HepG2 (cell line): ENCODE results near the gene IL2RA. TPM values are rescaled to one million over a fixed set of nuclear protein-coding genes. Genes with fewer than 3 reads are reported as not detected.

Experiments
- ATAC-seq: fragments of 200-7000 bp; cut with Tn5 transposase; 3 replicates; pipeline ENCODE4 v1.9.1; 2020; ENCODE audit warnings: mild to moderate bottlenecking, moderate library complexity
- BruUV-seq: library from RNA; stranded (reverse); fragments of 400-500 nt; replicated peaks from 2 replicates; lab custom pipeline; 2021; lab: Mats Ljungman, UMichigan
- CTCF ChIA-PET: fragments of 300-600 bp; formaldehyde crosslinking; extraction: SDS; loops from one replicate; lab custom pipeline; 2021; ENCODE audit warnings: low total read pairs, inconsistent platforms, low intra/inter-chr PET ratio; lab: Yijun Ruan, JAX
- POLR2A ChIA-PET: fragments of 350-600 bp; sonication (Branson Sonifier 250); formaldehyde crosslinking; loops from one replicate; lab custom pipeline; 2020; ENCODE audit warnings: antibody characterized with exemption, inconsistent platforms; lab: Yijun Ruan, JAX
- DNase-seq: peaks from one replicate; pipeline ENCODE4 v3.0.0-alpha.2; 2015; ENCODE audit warnings: low spot score
- FAIRE-seq: peaks from 3 replicates; lab custom pipeline; 2011; peaks lifted over from hg19 to GRCh38; lab: Jason Lieb, UNC
- H2AFZ ChIP-seq: one replicate; pipeline ENCODE4 v1.6.1; 2011; ENCODE audit warnings: low read length, inconsistent platforms
- H3K27ac ChIP-seq: fragments of 300-600 bp; 3 replicates; pipeline ENCODE4 v1.8.0; 2011; ENCODE audit warnings: mixed run types, mild to moderate bottlenecking, mixed read lengths, low read length, inconsistent platforms; ENCODE audit not compliant: insufficient read depth; ENCODE audit errors: extremely low read length
- H3K27me3 ChIP-seq, 2 experiments: fragments of 200-600 bp in 1 of 2; 2 replicates in 1 of 2; 3 replicates in 1 of 2; pipeline versions ENCODE4 v1.6.0 to v1.8.0; 2011; ENCODE audit warnings: low read length in 2 of 2, mild to moderate bottlenecking in 2 of 2, moderate library complexity in 2 of 2, inconsistent platforms in 1 of 2; ENCODE audit not compliant: insufficient read depth in 2 of 2, control insufficient read depth in 1 of 2
- H3K36me3 ChIP-seq, 2 experiments: fragments of 200-600 bp in 1 of 2; replicated peaks in 1 of 2; 2 replicates in 1 of 2; 3 replicates in 1 of 2; pipeline versions ENCODE4 v1.5.1 to v1.8.0; 2011; ENCODE audit warnings: low read length in 2 of 2, inconsistent platforms in 1 of 2; ENCODE audit not compliant: insufficient read depth in 2 of 2, control insufficient read depth in 1 of 2
- H3K4me1 ChIP-seq: 2 replicates; pipeline ENCODE4 v1.5.1; 2012; ENCODE audit warnings: low read length, inconsistent platforms; ENCODE audit not compliant: insufficient read depth
- H3K4me2 ChIP-seq: 2 replicates; pipeline ENCODE4 v1.6.0; 2011; ENCODE audit warnings: low read depth, low read length, inconsistent platforms
- H3K4me3 ChIP-seq, 3 experiments: fragments of 200-600 bp in 1 of 3; sonication (generic), shearing (Covaris generic) in 1 of 3; replicated peaks in 1 of 3; 2 replicates each; pipeline ENCODE4 v1.5.1; 2011 to 2016; ENCODE audit warnings: low read length in 3 of 3, inconsistent platforms in 2 of 3, low read depth in 2 of 3, mild to moderate bottlenecking in 2 of 3, control low read depth in 1 of 3, mixed read lengths in 1 of 3; ENCODE audit not compliant: insufficient read depth in 1 of 3
- H3K79me2 ChIP-seq: one replicate; pipeline ENCODE4 v1.6.1; 2011; ENCODE audit warnings: low read length, inconsistent platforms; ENCODE audit not compliant: insufficient read depth
- H3K9ac ChIP-seq: 2 replicates; pipeline ENCODE4 v1.6.0; 2011; ENCODE audit warnings: mild to moderate bottlenecking, low read depth, low read length, inconsistent platforms; ENCODE audit not compliant: insufficient read depth
- H3K9me3 ChIP-seq: 2 replicates; pipeline ENCODE4 v1.5.1; 2012; ENCODE audit warnings: mild to moderate bottlenecking, low read length
- H4K20me1 ChIP-seq: 2 replicates; pipeline ENCODE4 v1.6.0; 2011; ENCODE audit warnings: inconsistent platforms, mild to moderate bottlenecking, low read length, moderate library complexity; ENCODE audit not compliant: insufficient read depth
- BRF2 ChIP-seq: sonication (generic); formaldehyde crosslinking; IDR thresholded peaks from 2 replicates; pipeline ENCODE4 v1.8.1; 2022; ENCODE audit warnings: mild to moderate bottlenecking, missing genetic modification reagents
- CEBPB ChIP-seq: IDR thresholded peaks from 2 replicates; pipeline ENCODE4 v1.6.1; 2011; ENCODE audit warnings: low read depth, low read length, improper control_type of control experiment, borderline replicate concordance
- CENPBD1 ChIP-seq: sonication (generic); formaldehyde crosslinking; IDR thresholded peaks from 2 replicates; pipeline ENCODE4 v1.8.0; 2022; ENCODE audit warnings: missing genetic modification reagents, low read depth, mild to moderate bottlenecking, borderline replicate concordance
- IKZF4 ChIP-seq: sonication (generic); formaldehyde crosslinking; IDR thresholded peaks from 2 replicates; pipeline ENCODE4 v1.5.1; 2020; ENCODE audit warnings: borderline replicate concordance, mild to moderate bottlenecking, low read depth, missing genetic modification reagents; ENCODE audit errors: not compliant biosample characterization
- MATR3 ChIP-seq: sonication (generic); formaldehyde crosslinking; IDR thresholded peaks from 2 replicates; pipeline ENCODE4 v1.4.0; 2020; ENCODE audit warnings: missing genetic modification reagents
- MIER3 ChIP-seq: IDR thresholded peaks from 2 replicates; pipeline ENCODE4 v1.6.1; 2016; ENCODE audit warnings: missing compliant biosample characterization, borderline replicate concordance
- MLX ChIP-seq: IDR thresholded peaks from 2 replicates; pipeline ENCODE4 v1.6.1; 2016
- MYC ChIP-seq: sonication (generic); formaldehyde crosslinking; IDR thresholded peaks from 2 replicates; pipeline ENCODE4 v1.9.0; 2021; ENCODE audit warnings: missing genetic modification reagents, borderline replicate concordance
- NR1H2 ChIP-seq: sonication (generic); formaldehyde crosslinking; IDR thresholded peaks from 2 replicates; pipeline ENCODE4 v1.8.1; 2022; ENCODE audit warnings: low read depth, missing genetic modification reagents, borderline replicate concordance
- PBX2 ChIP-seq: IDR thresholded peaks from 2 replicates; pipeline ENCODE4 v1.6.1; 2016; ENCODE audit warnings: control low read depth
- PITX1 ChIP-seq: sonication (generic); formaldehyde crosslinking; IDR thresholded peaks from 2 replicates; pipeline ENCODE4 v1.5.1; 2020; ENCODE audit warnings: mild to moderate bottlenecking, missing genetic modification reagents
- RORA ChIP-seq: sonication (generic); formaldehyde crosslinking; IDR thresholded peaks from 2 replicates; pipeline ENCODE4 v1.5.0; 2020; ENCODE audit warnings: mild to moderate bottlenecking, missing genetic modification reagents, moderate library complexity
- SRY ChIP-seq: sonication (generic); formaldehyde crosslinking; IDR thresholded peaks from 2 replicates; pipeline ENCODE4 v1.8.0; 2022; ENCODE audit warnings: mild to moderate bottlenecking, missing genetic modification reagents
- U2AF2 ChIP-seq: fragments of 200-400 bp; formaldehyde crosslinking; IDR thresholded peaks from 2 replicates; pipeline ENCODE4 v1.6.1; 2017; ENCODE audit warnings: low read depth, mild to moderate bottlenecking, low read length
- ZMYM3 ChIP-seq: sonication (generic); formaldehyde crosslinking; IDR thresholded peaks from 2 replicates; pipeline ENCODE4 v1.5.1; 2020; ENCODE audit warnings: mild to moderate bottlenecking, missing genetic modification reagents
- WGBS: methylation state at CpG from one replicate; pipeline ENCODE4 v1.1.6; 2017; ENCODE audit warnings: low lambda C conversion rate; 5-methylcytosine and 5-hydroxymethylcytosine counted together
- in situ Hi-C: cut with HindIII; loops from 2 replicates; pipeline ENCODE4 v1.10.0; 2017; ENCODE audit warnings: low pct_unique_long_range_greater_than_20kb; ENCODE audit not compliant: extremely low pct_ligation_motif_present
- intact Hi-C: fragments of 100-400 bp; cut with micrococcal nuclease; formaldehyde crosslinking; loops from one replicate; pipeline ENCODE4 v1.10.0; 2022; ENCODE audit not compliant: unreplicated experiment
- polyA plus RNA-seq, 8 experiments: library from polyadenylated mRNA; depleted of rRNA in 3 of 8; stranded (reverse) in 7 of 8; unstranded in 1 of 8; fragments of >200 nt; fragmentation: Illumina TruSeq in 4 of 8; extraction: Trizol in 4 of 8; gene quantifications; 2 replicates each; pipeline versions ENCODE4 v1.2.1 to v1.2.3, GENCODE V29; 2011 to 2016; ENCODE audit warnings: low read depth in 4 of 8, missing spikeins in 1 of 8, mixed read lengths in 1 of 8; ENCODE audit not compliant: insufficient read depth in 1 of 8
- total RNA-seq, 5 experiments: library from RNA; depleted of rRNA; stranded (reverse); fragments of >200 nt; fragmentation: Illumina TruSeq; extraction: Trizol; gene quantifications; 2 replicates each; pipeline ENCODE4 v1.2.3, GENCODE V29; 2016; ENCODE audit warnings: low read depth in 1 of 5

Gene IL2RA
- total and polyA plus RNA-seq, 2 of the 13 experiments (the other 11 are each of a cell fraction or from before 2014, with no cell fraction given) = not detected

GRCh38 chr10:6069081-6069931 is 7.1 kb upstream of the IL2RA start:
- ChIA-PET CTCF (no interaction called here), POLR2A (interaction anchor here (0.6 kb wide), 1 partner anchor 335 kb away, joined by 4 read pairs; no protein-coding TSS in a partner anchor)
- in situ Hi-C loops (no loop called here), intact Hi-C loops (no loop called here)
- no peak for ATAC-seq
- TF ChIP-seq BRF2 (CRISPR knock-in tag) = no peak
- TF ChIP-seq MLX (CRISPR knock-in tag) = no peak
- TF ChIP-seq NR1H2 (CRISPR knock-in tag) = no peak
- TF ChIP-seq ZMYM3 (CRISPR knock-in tag) = no peak
- TF ChIP-seq MATR3 (CRISPR knock-in tag) = no peak
- TF ChIP-seq U2AF2 = no peak
- no peak for TF ChIP-seq IKZF4 (CRISPR knock-in tag)
- TF ChIP-seq PBX2 (CRISPR knock-in tag) = no peak
- no peak for TF ChIP-seq CEBPB
- TF ChIP-seq RORA (CRISPR knock-in tag) = no peak
- TF ChIP-seq CENPBD1 (CRISPR knock-in tag) = no peak
- no peak for TF ChIP-seq SRY (CRISPR knock-in tag)
- TF ChIP-seq PITX1 (CRISPR knock-in tag) = no peak
- no peak for TF ChIP-seq MIER3
- TF ChIP-seq MYC (CRISPR knock-in tag) = no peak
- Histone ChIP-seq H3K36me3 (no peaks in the 10 kb centered on the region), H3K4me3 (no peak overlapping the region), H3K79me2 (no peaks in the 10 kb centered on the region), H3K27ac (no peak overlapping the region), H3K27me3 (peaks cover 9 to 51% of the 10 kb centered on the region in 2 experiments; a peak in 4 of 5 replicates), H2AFZ (no peak overlapping the region), H4K20me1 (no peaks in the 10 kb centered on the region), H3K4me2 (no peak overlapping the region), H3K4me1 (no peaks in the 10 kb centered on the region), H3K9ac (no peak overlapping the region), H3K9me3 (no peaks in the 10 kb centered on the region)
- FAIRE-seq = no peak
- 20% methylated on average over 8 of the region's 11 CpGs for WGBS
- DNase-seq = no peak
- no TSS peak for BruUV-seq
